DMS53 treated with DMSO at 0.1 percent for 48 hours (cell line): ENCODE data around the gene ANKRD9.
"Not testable (repeated sequence)": the region's sequence is repeated elsewhere in the genome, so short reads cannot be mapped to it uniquely, and the experiment has no call there.

ENCODE experiments used
- DNase-seq: peaks from one replicate; lab custom pipeline; 2025; ENCODE audit not compliant: unreplicated experiment; lab: John Stamatoyannopoulos, UW

ANKRD9 gene

DNA sequence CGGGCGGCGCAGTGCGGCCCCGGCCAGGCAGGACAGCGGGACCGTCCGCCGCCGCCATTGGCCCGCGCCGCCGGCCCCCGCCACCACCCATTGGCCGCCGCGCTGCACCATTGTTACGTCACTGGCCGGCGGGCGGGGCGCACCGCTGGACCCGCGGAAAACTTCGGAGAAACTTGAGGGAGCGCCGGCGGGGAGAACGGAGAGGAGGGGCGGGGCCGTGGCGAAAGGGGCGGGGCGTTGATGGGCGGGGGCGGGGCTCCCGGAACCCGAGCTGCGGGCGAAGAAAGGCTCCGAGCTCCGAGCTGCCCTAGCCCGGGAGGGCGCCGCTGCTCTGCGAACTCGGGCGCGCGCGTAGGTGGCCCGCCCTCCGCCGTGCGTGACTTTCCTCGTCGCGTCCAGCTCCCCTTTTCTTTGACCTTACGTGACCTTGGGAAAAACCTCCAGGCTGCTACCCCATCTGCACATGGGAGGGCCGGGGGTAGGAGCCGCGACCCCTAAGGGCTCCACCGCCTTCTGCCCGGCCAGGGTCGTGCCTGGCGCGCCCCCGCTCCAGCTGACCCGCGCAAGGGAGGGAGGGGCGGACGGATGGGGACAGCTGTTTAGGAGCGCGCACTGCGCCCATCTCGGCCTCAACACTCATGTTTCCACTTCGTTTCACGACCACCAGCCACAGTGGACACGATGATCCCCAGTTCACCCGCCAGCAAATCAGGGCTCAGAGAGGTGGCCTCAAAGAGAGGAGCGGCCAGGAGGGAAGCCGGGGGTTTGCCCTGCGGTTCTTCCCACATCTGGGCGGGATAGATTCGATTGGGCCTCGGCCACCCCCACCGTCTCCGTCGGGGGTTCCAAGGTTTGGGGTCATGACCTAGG is at the start of gene ANKRD9:
Gene ANKRD9, minus strand, starts transcription at position 31 of the 870 bp plus-strand sequence. CDS start 1,887 bp downstream, outside the sequence.
- DNase-seq, result peak; percentile 71

- DNase-seq, result no peak
These were observed 49.0 kb upstream of the ANKRD9 start for GRCh38 chr14:102558556-102558955.

DNA sequence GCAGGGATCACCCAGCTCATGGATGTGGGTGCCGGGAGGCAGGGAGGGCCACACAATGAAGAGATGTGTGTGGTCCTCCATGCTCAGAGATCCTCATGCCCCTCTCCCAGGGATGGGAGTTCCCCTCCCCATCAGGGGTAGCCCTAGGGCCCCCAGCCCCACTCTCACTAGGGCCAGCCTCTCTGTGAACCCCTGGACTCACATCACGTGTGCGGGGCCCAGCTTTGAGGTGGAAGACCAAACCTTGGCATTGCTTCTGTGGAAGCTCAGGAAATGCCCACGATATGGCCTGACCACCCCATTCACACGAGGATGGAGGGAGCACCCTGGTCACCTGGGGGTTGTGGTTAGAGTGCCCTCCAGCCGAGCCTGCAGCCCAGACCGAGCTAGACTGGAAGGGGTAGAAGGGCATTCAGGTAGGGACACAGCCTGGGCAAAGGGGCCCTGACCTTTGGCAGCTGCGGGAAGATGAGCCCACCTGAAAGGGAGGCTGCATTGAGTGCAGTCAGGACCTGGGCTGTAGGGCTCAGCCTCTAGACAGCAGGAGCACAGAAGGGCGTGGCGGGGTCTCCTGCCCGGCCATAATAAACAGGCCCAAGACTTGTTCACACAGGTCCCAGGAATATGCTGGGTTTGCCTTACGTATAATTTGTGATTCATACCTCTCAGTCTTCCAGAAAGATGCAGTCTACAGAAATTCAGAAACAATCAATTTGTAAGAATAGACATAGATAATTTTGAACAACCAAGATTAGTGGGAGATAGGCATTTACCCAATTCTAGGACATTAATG is 48.1 kb upstream of the ANKRD9 start:
- DNase-seq, result no peak

GRCh38 chr14:102556098-102556677 is 46.6 kb upstream of the ANKRD9 start:
- no peak for DNase-seq

DNA sequence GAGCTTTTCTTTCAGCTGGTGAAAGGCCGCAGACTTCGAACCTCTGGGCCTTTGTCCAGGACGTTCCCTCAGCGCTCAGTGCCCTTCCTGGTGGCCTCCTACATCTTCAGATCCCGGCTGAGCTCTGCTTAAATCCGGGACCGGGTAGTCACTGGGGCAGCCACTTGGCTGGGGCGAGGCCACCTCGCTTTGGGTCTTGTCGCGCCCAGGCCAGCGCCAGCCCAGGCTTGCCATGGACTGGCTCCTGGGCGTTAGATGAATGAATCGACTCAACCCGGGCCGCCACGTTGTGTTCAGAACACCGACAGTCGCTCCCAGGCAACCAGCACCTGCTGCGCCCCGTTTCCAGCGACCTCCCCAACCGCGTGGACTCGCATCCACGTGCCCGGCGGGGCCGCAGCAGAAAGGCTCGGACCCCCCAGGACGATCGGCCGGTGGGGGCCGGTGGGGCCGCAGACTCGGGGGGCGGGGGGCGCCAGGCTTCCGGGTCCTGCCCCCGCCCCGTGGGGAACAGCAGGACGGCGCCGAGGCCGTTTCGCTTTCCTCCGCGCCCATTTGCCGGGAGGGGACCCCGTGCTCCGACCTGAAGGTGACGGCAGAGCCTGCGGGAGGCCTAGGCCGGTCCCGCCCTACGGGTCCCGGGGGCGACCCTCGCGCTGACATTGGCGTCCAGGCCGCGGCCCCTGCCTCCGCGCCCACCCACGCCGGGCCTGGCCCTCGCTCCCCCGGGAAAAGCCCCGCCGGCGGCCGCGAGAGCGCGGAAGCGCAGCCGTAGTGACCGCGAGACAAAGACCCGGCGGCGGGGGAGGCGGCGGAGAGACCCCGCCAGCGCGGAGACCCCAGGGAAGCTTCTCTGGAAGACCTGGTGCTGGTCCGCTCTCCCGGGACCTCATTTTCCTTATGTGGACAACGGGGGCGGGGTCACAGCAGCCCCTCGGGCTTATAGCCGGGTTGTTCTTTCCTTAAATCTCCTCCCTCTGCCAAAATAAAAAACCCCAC is 45.5 kb upstream of the ANKRD9 start:
- no peak for DNase-seq

DNA sequence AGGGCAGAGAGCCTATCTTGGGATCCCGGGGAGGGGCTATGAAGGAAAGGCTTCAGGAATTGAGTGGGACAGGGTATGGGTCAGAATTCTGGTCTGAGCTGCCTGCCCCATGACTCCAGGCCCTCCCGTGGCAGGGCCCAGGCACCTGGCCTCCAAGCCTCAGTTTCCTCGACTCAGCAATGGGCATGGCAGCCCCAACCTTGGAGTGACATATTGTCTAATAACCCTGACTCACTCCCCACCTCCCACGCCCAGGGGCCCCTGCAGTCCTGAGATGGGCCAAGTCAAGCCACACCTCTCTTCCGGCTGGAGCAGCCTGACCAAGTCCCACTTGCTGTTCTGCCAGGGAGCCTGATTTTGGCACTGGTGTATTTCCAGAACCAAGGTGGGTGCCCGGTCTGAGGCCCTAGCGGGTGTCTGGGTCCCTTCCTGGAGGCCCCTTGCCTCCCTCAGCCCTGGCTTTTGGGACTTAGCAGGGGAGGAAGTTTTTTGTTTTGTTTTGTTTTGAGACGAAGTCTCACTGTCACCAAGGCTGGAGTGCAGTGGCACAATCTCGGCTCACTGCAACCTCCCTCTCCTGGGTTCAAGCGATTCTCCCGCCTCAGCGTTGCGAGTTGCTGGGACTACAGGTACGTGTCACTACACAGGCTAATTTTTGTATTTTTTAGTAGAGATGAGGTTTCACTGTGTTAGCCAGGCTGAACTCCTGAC is 42.6 kb upstream of the ANKRD9 start:
- no peak for DNase-seq

- DNase-seq, result not testable (repeated sequence)
These were observed 41.4 kb upstream of the ANKRD9 start for GRCh38 chr14:102550927-102551401.

GRCh38 chr14:102548616-102549240 is 39.2 kb upstream of the ANKRD9 start:
- no peak for DNase-seq

- no peak for DNase-seq
These were observed 36.1 kb upstream of the ANKRD9 start for GRCh38 chr14:102545461-102546265.

GRCh38 chr14:102544747-102545460 is 35.3 kb upstream of the ANKRD9 start:
- no peak for DNase-seq

GRCh38 chr14:102544046-102544746 is 34.6 kb upstream of the ANKRD9 start:
- no peak for DNase-seq

DNA sequence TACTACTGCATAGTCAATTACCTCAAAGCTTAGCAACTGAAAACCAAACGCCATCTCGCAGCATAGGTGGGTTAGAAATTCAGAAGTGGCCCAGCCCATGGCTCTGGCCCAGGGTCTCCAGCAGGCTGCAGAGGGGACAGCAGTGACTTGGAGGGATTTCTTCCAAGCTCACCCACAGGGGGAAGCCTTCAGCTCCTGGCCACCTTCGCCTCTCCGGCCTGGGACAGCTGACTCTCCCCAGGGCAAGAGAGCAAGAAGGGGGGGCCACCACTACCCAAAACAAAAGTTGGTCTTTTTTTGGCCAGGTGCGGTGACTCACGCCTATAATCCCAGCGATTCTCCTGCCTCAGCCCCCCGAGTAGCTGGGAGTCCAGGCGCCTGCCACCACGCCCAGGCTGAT is 32.2 kb upstream of the ANKRD9 start:
- DNase-seq, result no peak

- DNase-seq, result not testable (repeated sequence)
These were observed 31.5 kb upstream of the ANKRD9 start for GRCh38 chr14:102541029-102541491.

- DNase-seq, result no peak
These were observed 30.9 kb upstream of the ANKRD9 start for GRCh38 chr14:102540315-102541028.

DNA sequence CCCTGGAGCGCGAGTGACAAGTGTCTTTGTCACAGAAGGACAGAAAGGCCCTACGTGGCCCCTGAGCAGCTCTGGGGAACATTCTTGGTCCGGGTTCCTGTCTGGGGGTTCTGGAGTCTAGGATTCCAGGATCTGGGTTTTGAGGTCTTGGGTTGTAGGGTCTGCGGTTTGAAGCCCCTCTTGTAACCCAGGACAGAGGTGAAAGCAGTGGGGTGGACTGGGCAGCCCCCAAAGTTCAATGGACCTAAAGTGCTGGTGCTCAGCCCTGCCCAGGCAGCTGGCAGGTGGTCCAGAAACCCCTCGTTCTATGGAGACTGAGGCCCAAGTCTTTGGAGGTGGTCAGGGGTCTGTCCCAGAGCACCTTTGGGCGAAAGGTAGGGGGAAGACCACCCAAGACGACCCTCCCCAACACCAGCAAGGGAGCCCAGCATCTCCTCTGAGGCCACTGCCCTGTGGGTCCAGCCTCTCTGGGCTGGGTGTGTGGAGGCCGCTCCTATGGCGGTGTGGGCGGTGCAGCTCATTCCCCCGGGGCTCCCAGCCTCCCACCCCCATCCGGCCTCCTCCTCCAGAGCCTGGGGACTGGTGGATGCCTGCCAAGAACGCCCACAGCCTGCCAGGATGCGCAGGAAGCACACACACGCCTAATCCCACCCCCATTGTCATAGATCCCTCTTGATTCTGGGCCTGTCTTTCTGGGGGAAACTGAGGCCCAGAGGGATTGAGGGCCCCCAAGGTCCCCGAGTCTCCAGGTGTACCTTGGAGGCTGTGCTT is 30.2 kb upstream of the ANKRD9 start:
- DNase-seq, result no peak
